IPS-18a (cell line): ENCODE measurements around the gene ARHGAP35.
"Not testable (repeated sequence)": the region's sequence is repeated elsewhere in the genome, so short reads cannot be mapped to it uniquely, and the experiment has no call there.

Source experiments
- H3K27ac ChIP-seq: one replicate; pipeline ENCODE4 v1.5.1; 2013; ENCODE audit warnings: low read length
- H3K27me3 ChIP-seq: one replicate; pipeline ENCODE4 v1.6.1; 2013; ENCODE audit warnings: mild to moderate bottlenecking, low read length; ENCODE audit not compliant: control insufficient read depth, insufficient read depth
- H3K36me3 ChIP-seq: one replicate; pipeline ENCODE4 v1.6.1; 2013; ENCODE audit warnings: low read depth, low read length; ENCODE audit not compliant: control insufficient read depth
- H3K4me1 ChIP-seq: one replicate; pipeline ENCODE4 v1.6.1; 2013; ENCODE audit warnings: low read depth, low read length; ENCODE audit not compliant: control insufficient read depth
- H3K4me3 ChIP-seq: one replicate; pipeline ENCODE4 v1.5.1; 2013; ENCODE audit warnings: low read length
- H3K9ac ChIP-seq: one replicate; pipeline ENCODE4 v1.6.1; 2013; ENCODE audit warnings: mild to moderate bottlenecking, low read length, moderate library complexity
- H3K9me3 ChIP-seq: one replicate; pipeline ENCODE4 v1.6.1; 2013; ENCODE audit warnings: low read depth, low read length; ENCODE audit not compliant: control insufficient read depth

Gene ARHGAP35

DNA sequence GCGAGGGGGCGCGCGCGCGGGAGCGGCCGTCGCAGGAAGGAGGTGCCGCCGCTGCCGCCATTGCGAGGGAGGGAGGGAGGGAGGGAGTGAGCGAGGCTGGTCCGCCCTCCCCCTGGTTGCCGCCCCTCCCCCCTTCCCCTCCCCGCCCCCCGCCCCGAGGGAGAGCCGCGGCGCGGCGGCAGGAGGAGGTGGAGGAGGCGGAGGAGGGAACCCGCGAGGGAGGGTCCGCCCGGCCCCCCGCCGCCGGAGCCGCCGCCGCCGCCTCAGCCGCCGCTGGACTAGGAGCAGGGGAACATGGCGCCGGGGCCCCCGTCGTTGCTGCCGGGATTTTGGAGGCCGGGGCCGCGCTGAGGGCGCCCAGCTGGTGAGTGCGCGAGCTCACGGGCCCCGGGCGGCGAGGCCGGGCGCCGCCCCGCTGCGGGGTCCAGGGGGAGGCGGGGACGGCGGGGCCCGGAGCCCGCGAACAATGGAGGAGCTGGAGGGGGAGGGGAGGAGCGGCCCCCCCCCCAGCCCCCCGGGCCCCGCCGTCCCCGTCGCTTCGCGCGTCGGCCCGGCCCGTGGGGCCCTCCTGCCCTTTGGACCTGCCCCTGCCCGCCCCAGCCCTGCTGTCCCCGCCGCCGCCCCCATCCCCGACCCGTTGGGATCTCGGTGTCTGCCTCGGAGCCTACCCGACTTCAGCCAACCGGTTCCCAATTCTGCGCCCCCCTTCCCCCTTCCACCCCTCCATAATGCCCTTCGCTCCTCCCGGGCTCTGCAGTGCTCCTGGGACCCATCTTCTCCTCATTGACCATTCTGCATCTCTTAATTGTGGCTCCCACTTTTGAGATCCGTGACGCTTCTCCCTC lies at the start of gene ARHGAP35:
Gene ARHGAP35, plus strand, starts transcription at position 152 of the 845 bp plus-strand sequence. CDS start 57,679 bp downstream, outside the sequence.
- H3K27me3 ChIP-seq, result no peaks in the 10 kb centered on the region
- no peaks in the 10 kb centered on the region for H3K36me3 ChIP-seq
- peak within 1 kb of the TSS; percentile 78 for H3K4me3 ChIP-seq
- H3K9me3 ChIP-seq, result no peaks in the 10 kb centered on the region
- H3K27ac ChIP-seq, result peak within 1 kb of the TSS; percentile 84
- peak within 1 kb of the TSS; percentile 97 for H3K9ac ChIP-seq
- H3K4me1 ChIP-seq, result peaks cover 24% of the 10 kb centered on the region

DNA sequence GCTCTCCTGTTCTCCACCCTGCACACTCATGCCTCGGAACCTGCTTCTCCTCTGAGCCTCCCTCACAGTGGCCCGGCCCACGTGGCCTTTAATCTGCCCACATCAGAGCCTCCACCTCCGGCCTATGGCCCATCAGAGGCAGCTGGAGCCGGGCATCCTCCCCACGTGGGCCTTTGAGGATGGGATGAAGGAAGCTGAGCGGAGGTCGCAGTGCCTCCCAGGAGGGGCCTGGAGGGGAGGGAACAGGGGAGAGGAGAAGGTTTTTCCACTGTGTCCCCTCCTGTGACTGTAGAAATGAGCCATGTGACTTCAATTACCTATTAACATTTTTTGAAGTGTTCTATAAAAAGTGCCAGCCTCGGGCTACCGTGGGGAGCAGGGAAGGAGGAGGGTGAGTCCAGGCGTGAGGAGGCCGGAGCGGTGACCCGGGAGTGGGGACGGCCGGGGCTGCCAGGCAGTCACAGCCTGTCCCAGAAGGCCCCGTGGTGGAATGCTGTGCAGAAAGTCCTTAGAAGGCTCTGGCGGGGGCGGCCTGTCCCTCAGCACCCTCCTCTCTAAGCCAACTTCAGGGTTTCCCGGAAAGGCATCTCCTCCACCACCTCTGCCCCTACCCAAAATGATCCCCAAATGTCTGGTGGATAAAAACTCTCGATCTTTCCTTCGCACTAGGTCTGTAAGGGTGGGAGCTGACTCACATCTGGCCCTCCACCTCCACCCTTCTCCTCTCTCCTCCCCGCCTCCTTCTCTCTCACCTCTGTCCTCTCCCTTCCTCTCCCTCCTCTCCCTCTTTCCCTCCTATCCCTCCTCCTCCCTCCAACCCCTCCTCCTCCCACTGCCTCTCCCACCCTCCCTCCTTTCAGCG lies 47.6 kb upstream of the ARHGAP35 start:
- no peaks in the 10 kb centered on the region for H3K9me3 ChIP-seq
- H3K36me3 ChIP-seq, result no peaks in the 10 kb centered on the region
- H3K27me3 ChIP-seq, result no peaks in the 10 kb centered on the region
- no peak overlapping the region for H3K4me3 ChIP-seq
- H3K9ac ChIP-seq, result no peak overlapping the region
- H3K27ac ChIP-seq, result no peak overlapping the region
- H3K4me1 ChIP-seq, result no peaks in the 10 kb centered on the region

GRCh38 chr19:46813839-46814358 lies 46.9 kb upstream of the ARHGAP35 start:
- H3K27me3 ChIP-seq, result no peaks in the 10 kb centered on the region
- no peaks in the 10 kb centered on the region for H3K36me3 ChIP-seq
- H3K4me1 ChIP-seq, result no peaks in the 10 kb centered on the region
- no peaks in the 10 kb centered on the region for H3K9me3 ChIP-seq
- H3K4me3 ChIP-seq, result no peak overlapping the region
- H3K9ac ChIP-seq, result no peak overlapping the region
- no peak overlapping the region for H3K27ac ChIP-seq

GRCh38 chr19:46815833-46816627 lies 44.8 kb upstream of the ARHGAP35 start:
- H3K36me3 ChIP-seq, result no peaks in the 10 kb centered on the region
- no peak overlapping the region for H3K27ac ChIP-seq
- H3K9me3 ChIP-seq, result no peaks in the 10 kb centered on the region
- no peaks in the 10 kb centered on the region for H3K4me1 ChIP-seq
- H3K9ac ChIP-seq, result no peak overlapping the region
- no peaks in the 10 kb centered on the region for H3K27me3 ChIP-seq
- no peak overlapping the region for H3K4me3 ChIP-seq

DNA sequence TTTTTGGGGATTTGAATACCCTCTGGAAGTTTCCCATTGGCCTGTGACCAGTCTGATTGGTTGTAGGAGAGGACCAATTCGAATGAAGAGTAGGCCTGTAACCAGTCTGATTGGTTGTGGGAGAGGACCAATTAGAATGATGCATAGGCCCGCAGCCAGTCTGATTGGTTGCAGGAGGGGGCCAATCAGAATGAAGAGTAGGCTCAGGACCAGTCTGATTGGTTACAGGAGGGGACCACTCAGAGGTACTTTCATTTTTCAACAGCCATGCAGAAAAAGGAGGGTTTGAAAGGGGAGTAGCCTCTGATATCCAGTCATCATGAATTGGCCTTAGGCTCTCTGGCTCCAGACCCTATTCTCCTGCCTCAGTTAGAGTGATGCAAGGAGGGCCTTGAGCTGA lies 42.0 kb upstream of the ARHGAP35 start:
- no peak overlapping the region for H3K27ac ChIP-seq
- no peaks in the 10 kb centered on the region for H3K9me3 ChIP-seq
- H3K9ac ChIP-seq, result no peak overlapping the region
- H3K36me3 ChIP-seq, result no peaks in the 10 kb centered on the region
- no peaks in the 10 kb centered on the region for H3K27me3 ChIP-seq
- H3K4me3 ChIP-seq, result no peak overlapping the region
- no peaks in the 10 kb centered on the region for H3K4me1 ChIP-seq

DNA sequence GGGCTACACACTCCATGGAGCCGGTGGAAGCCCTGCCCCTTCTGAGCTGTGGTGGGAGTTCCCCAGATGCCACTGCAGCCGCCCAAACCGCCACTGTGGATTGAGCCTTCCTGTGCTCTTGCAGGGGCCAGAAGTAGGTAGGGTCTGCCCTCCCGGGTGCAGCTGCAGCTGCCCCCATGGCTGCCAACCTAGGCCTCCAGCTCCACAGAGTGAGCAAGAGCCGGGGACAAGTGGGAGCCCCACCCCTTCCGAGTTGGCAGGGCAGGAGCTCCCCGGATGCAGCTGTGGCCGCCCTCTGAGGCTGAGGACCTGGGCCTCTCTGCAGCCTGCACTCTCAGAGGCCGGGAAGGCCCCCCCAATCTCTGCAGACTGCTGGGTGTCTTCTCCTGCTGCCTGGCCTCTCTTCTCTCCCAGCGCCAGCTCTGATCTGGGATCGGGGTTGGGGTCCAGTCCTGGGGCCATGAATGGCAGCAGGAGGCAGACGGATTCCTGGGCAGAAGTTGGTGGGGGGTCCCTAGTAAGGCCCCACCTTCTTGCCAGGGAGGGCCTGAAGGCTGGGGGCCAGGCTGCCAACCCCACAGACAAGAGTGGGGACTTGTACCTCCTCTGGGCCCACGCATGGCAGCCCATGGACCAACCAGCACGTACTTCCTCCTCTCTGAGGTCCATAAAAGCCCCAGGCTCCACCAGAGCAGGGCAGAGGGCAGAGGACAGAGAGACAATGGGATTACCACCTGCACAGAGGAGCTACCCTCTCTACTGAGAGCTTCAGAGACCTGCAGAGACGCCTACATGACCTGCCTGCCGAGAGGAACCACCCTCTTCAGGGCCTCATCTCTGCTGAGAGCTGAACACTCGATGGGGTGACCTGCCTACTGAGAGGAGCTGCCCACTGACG lies 39.0 kb upstream of the ARHGAP35 start:
- H3K27ac ChIP-seq, result no peak overlapping the region
- no peaks in the 10 kb centered on the region for H3K36me3 ChIP-seq
- H3K4me1 ChIP-seq, result no peaks in the 10 kb centered on the region
- H3K9ac ChIP-seq, result no peak overlapping the region
- H3K27me3 ChIP-seq, result no peaks in the 10 kb centered on the region
- H3K9me3 ChIP-seq, result no peaks in the 10 kb centered on the region
- no peak overlapping the region for H3K4me3 ChIP-seq

GRCh38 chr19:46822410-46822787 lies 38.4 kb upstream of the ARHGAP35 start:
- not testable (repeated sequence) for H3K36me3 ChIP-seq, H3K4me1 ChIP-seq, H3K9ac ChIP-seq, H3K9me3 ChIP-seq, H3K4me3 ChIP-seq, H3K27ac ChIP-seq, H3K27me3 ChIP-seq

DNA sequence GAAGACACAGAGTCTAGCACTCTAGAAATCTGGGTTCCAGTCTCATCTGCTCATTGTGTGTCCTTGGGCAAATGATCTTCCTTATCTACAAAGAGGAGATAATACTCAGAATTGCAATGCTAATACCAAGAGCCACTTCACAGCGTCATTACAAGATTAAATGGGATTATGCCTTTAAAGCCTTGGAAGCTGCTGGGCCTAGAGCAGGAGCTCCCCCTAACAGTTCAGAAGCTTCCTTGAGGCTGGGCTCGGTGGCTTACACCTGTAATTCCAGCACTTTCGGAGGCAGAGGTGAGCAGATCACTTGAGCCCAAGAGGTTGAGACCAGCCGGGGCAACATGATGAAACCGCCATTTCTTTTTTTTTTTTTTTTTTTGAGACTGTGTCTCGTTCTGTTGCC lies 37.7 kb upstream of the ARHGAP35 start:
- H3K27me3 ChIP-seq, result no peaks in the 10 kb centered on the region
- no peak overlapping the region for H3K9ac ChIP-seq
- no peak overlapping the region for H3K4me3 ChIP-seq
- H3K27ac ChIP-seq, result no peak overlapping the region
- H3K4me1 ChIP-seq, result no peaks in the 10 kb centered on the region
- no peaks in the 10 kb centered on the region for H3K9me3 ChIP-seq
- H3K36me3 ChIP-seq, result no peaks in the 10 kb centered on the region

DNA sequence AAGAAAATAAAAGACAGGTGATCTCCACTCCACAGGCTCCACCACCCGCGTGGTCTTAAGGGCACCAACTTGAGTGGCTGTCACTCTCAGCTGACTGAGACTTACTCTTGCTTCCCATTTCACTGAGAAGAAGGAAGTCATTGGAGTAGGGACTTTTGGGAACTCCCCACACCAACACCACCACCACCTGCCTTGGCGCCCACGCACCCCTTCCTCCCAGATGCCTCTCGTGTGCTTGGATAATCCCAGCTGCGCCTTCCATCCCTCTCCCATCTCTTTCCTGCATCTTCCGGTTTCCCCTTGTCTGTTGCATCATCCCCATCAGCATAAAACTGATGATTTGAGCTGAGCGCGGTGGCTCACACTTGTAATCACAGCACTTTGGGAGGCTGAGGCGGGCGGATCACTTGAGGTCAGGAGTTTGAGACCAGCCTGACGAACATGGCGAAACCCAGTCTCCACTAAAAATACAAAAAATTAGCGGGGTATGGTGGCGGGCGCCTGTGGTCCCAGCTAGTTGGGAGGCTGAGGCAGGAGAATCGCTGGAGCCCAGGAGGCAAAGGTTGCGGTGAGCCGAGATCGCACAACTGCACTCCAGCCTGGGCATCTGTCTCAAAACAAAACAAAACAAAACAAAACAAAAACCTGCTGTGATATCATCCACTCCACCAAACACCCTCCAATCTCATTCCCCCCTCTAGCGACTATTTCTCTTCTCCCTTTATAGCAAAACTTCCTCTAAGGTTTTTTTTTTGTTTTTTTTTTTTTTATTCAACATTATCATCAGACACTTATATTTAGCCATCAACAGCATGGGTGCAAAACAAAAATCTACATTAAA lies 35.7 kb upstream of the ARHGAP35 start:
- Histone ChIP-seq H3K36me3 (no peaks in the 10 kb centered on the region), H3K4me3 (no peak overlapping the region), H3K4me1 (no peaks in the 10 kb centered on the region), H3K27ac (no peak overlapping the region), H3K9me3 (no peaks in the 10 kb centered on the region), H3K9ac (no peak overlapping the region), H3K27me3 (no peaks in the 10 kb centered on the region)

DNA sequence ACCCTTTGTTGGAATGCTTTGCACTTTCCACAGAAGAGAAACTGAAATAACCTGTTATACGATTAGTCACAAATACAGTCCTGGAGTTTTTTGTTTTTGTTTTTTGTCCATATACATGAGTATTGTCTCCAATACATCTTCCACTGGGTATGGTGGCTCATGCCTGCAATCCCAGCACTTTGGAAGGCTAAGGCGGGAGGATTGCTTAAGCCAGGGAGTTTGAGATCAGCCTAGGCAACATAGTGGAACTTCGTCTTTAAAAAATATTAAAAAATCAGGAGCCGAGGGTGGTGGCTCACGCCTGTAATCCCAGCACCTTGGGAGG lies 35.1 kb upstream of the ARHGAP35 start:
- Histone ChIP-seq H3K4me3 (no peak overlapping the region), H3K36me3 (no peaks in the 10 kb centered on the region), H3K9me3 (no peaks in the 10 kb centered on the region), H3K27me3 (no peaks in the 10 kb centered on the region), H3K9ac (no peak overlapping the region), H3K4me1 (no peaks in the 10 kb centered on the region), H3K27ac (no peak overlapping the region)
